Erythroblast (primary cell): Measurements from ENCODE around the gene TCP11X1.
"Not testable (repeated sequence)": the region's sequence is repeated elsewhere in the genome, so short reads cannot be mapped to it uniquely, and the experiment has no call there.

ENCODE experiments used
- GATA1 ChIP-seq: IDR thresholded peaks from 2 replicates; pipeline ENCODE4 v1.6.1; 2011; ENCODE audit warnings: low read depth, mild to moderate bottlenecking, control low read depth, low read length, moderate library complexity
- POLR2A ChIP-seq: IDR thresholded peaks from 2 replicates; pipeline ENCODE4 v1.6.1; 2011; ENCODE audit warnings: mild to moderate bottlenecking, low read length

- not testable (repeated sequence) for TF ChIP-seq POLR2A, GATA1
These were observed 57.1 kb downstream of the TCP11X1 start for GRCh38 chrX:102272231-102272630.
